KMS-11 (cell line): ENCODE results near the gene DGKG.

ENCODE experiments used
- H2AFZ ChIP-seq: fragments of 200-600 bp; sonication (generic); 2 replicates; pipeline ENCODE4 v1.6.1; 2016; ENCODE audit warnings: antibody characterized with exemption, mixed run types, low read depth
- H3K27ac ChIP-seq: fragments of 200-600 bp; sonication (generic); 2 replicates; pipeline ENCODE4 v1.6.1; 2016; ENCODE audit warnings: mild to moderate bottlenecking, mixed run types
- H3K27me3 ChIP-seq: fragments of 200-600 bp; sonication (generic); 2 replicates; pipeline ENCODE4 v1.6.1; 2017; ENCODE audit warnings: mild to moderate bottlenecking, low read depth, mixed run types, moderate library complexity; ENCODE audit not compliant: insufficient read depth
- H3K36me3 ChIP-seq: fragments of 200-600 bp; sonication (generic); 2 replicates; pipeline ENCODE4 v1.6.1; 2017; ENCODE audit warnings: mild to moderate bottlenecking, mixed run types; ENCODE audit not compliant: insufficient read depth
- H3K4me1 ChIP-seq: fragments of 200-600 bp; sonication (generic); 2 replicates; pipeline ENCODE4 v1.6.1; 2016; ENCODE audit warnings: mild to moderate bottlenecking, low read depth, mixed run types; ENCODE audit not compliant: poor library complexity, severe bottlenecking
- H3K4me2 ChIP-seq: fragments of 200-600 bp; sonication (generic); 2 replicates; pipeline ENCODE4 v1.7.0; 2016; ENCODE audit warnings: mild to moderate bottlenecking, mixed run types
- H3K4me3 ChIP-seq: fragments of 200-600 bp; sonication (generic); IDR thresholded peaks from 2 replicates; pipeline ENCODE4 v1.6.1; 2017; ENCODE audit warnings: low read depth, low read length, mixed read lengths; ENCODE audit not compliant: insufficient read depth
- H3K79me2 ChIP-seq: fragments of 200-600 bp; sonication (generic); 2 replicates; pipeline ENCODE4 v1.6.1; 2016; ENCODE audit warnings: low read depth, mixed run types; ENCODE audit not compliant: insufficient read depth
- H3K9ac ChIP-seq: fragments of 200-600 bp; sonication (generic); 2 replicates; pipeline ENCODE4 v1.6.1; 2016; ENCODE audit warnings: mild to moderate bottlenecking, mixed run types
- H4K20me1 ChIP-seq: fragments of 200-600 bp; sonication (generic); 2 replicates; pipeline ENCODE4 v1.6.1; 2016; ENCODE audit warnings: mild to moderate bottlenecking, mixed run types; ENCODE audit not compliant: insufficient read depth
- TF ChIP-seq, protein P1 (sequence below): fragments of 200-600 bp; sonication (generic); conservative IDR thresholded peaks from 2 replicates; pipeline ENCODE4 v1.6.1; 2017; ENCODE audit warnings: low read depth, mild to moderate bottlenecking, antibody characterized with exemption, low read length, moderate library complexity, mixed read lengths

DGKG gene

DNA sequence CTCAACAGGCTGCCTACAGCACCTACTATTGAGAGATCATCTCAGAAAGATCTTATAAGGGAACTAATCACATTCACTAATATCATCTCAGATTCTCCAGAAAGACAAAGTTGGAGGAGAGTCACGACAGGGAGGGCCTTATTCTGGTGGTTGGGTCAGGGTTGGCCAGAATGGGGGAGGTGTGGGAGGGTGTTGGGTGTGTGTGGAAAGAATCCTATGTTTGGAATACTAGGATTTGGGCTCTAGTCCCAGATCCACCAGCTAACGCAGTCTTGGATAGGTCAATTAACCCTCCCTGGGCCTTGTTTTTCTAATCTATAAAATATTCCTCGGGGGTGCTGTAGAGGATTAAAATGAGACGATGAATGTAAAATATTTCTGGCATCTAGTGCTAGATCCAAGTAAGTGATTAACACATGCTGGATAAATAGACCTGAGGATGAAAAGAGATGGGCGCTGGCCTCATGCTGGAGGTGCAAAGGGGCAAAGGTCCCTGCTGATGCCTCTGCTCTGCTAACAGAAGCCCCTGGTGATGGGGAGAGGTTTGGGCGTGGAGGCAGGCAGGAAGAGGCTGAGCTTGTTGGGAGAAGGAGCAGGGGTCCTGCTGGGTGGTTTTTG, 185.6 kb downstream of the DGKG start:
- H4K20me1 ChIP-seq = no peaks in the 10 kb centered on the region
- H3K27me3 ChIP-seq = no peaks in the 10 kb centered on the region
- no peaks in the 10 kb centered on the region for H3K79me2 ChIP-seq

DNA sequence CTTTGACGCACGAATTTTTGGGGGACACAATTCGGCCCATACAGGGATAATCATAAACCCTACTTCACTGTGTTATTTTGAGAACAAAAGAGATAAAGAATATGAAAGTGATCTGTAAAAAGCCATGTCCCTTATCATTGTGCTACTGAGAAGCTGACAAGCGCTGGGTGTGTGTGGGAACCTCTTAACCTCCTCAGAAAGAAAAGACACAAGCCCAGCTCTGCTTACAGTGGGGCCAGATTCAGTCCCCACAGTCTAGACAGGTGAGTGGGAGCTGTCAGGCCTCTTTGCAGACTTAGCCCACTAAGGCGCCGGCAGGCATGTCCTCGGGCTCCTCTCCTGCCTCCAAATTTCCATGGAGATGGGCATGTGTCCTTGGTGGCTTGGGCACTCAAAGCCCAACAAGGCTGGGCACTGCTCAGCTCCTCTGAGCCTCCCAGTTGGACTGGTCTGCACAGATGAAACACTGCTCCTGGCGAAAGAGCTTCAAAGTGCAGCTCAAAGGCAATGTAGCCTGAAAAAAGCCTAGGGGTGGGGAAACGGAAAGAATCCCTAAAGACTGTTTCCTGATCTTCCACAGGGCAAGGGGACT, 188.7 kb downstream of the DGKG start:
- Histone ChIP-seq H3K79me2 (no peaks in the 10 kb centered on the region), H3K27ac (no peak overlapping the region)
- TF ChIP-seq, protein P1, sequence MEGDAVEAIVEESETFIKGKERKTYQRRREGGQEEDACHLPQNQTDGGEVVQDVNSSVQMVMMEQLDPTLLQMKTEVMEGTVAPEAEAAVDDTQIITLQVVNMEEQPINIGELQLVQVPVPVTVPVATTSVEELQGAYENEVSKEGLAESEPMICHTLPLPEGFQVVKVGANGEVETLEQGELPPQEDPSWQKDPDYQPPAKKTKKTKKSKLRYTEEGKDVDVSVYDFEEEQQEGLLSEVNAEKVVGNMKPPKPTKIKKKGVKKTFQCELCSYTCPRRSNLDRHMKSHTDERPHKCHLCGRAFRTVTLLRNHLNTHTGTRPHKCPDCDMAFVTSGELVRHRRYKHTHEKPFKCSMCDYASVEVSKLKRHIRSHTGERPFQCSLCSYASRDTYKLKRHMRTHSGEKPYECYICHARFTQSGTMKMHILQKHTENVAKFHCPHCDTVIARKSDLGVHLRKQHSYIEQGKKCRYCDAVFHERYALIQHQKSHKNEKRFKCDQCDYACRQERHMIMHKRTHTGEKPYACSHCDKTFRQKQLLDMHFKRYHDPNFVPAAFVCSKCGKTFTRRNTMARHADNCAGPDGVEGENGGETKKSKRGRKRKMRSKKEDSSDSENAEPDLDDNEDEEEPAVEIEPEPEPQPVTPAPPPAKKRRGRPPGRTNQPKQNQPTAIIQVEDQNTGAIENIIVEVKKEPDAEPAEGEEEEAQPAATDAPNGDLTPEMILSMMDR = no peak

More for the DNA sequence above, 185.6 kb downstream of the DGKG start:
- Histone ChIP-seq H2AFZ (no peak overlapping the region), H3K4me1 (no peaks in the 10 kb centered on the region), H3K36me3 (no peaks in the 10 kb centered on the region), H3K9ac (no peak overlapping the region), H3K4me2 (no peak overlapping the region), H3K4me3 (no peak overlapping the region), H3K27ac (no peak overlapping the region)
- TF ChIP-seq, protein P1 = no peak

DNA sequence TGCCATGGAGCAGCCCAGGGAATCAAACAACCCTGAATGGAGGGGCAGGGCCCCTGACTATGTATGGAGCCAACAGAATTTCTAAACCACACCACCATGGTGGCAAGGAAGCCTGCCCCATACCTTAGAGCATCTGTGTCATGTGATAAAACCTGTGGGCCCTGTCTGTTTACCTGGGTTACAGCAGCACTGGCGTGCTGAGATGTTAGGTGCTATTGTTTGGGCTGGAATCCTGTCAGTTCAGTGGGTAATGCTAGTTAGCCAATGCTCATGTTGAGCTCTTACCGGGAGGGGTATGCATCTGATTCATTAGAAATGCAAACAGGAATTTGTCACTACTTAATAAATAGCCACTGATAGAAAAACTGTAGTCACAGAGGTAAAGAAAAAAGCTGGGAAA, 189.7 kb downstream of the DGKG start:
- Histone ChIP-seq H3K36me3 (no peaks in the 10 kb centered on the region), H3K9ac (no peak overlapping the region), H3K4me2 (no peak overlapping the region), H3K79me2 (no peaks in the 10 kb centered on the region), H4K20me1 (no peaks in the 10 kb centered on the region), H3K27me3 (no peaks in the 10 kb centered on the region), H3K4me3 (no peak overlapping the region), H2AFZ (no peak overlapping the region), H3K4me1 (peaks cover 14% of the 10 kb centered on the region), H3K27ac (no peak overlapping the region)
- TF ChIP-seq, protein P1 = no peak

More for the DNA sequence above, 188.7 kb downstream of the DGKG start:
- peaks cover 14% of the 10 kb centered on the region for H3K4me1 ChIP-seq
- H3K36me3 ChIP-seq = no peaks in the 10 kb centered on the region
- no peaks in the 10 kb centered on the region for H4K20me1 ChIP-seq
- H3K27me3 ChIP-seq = no peaks in the 10 kb centered on the region
- no peak overlapping the region for H2AFZ ChIP-seq
- H3K4me2 ChIP-seq = no peak overlapping the region
- H3K9ac ChIP-seq = no peak overlapping the region
- H3K4me3 ChIP-seq = no peak overlapping the region

DNA sequence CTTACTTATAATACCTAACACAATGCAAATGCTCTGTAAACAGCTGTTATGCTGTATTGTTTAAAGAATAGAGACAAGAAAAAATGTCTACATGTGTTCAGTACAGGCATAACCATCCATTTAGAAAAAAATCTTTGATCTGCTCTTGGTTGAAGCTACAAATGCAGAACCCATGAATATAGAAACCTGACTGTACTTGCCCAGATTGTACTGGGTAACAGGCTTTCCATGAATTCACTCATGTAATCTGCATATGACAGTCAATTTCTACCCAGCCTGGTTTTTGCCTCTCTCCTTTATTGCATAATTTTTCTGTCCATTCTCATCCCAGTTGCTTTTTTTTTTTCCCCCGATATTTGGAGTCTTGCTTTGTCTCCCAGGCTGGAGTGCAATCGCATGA, 190.5 kb downstream of the DGKG start:
- no peaks in the 10 kb centered on the region for H3K36me3 ChIP-seq
- no peak overlapping the region for H3K27ac ChIP-seq
- H3K79me2 ChIP-seq = no peaks in the 10 kb centered on the region
- H3K27me3 ChIP-seq = no peaks in the 10 kb centered on the region
- no peak overlapping the region for H3K4me2 ChIP-seq
- TF ChIP-seq, protein P1 = no peak
- H3K4me1 ChIP-seq = peaks cover 14% of the 10 kb centered on the region
- H3K4me3 ChIP-seq = no peak overlapping the region
- H3K9ac ChIP-seq = no peak overlapping the region
- H2AFZ ChIP-seq = no peak overlapping the region
- H4K20me1 ChIP-seq = no peaks in the 10 kb centered on the region
